CD4-positive, alpha-beta T cell treated with Interleukin-2 at 100 ng/mL for 4 hours (primary cell): ENCODE measurements around the gene SELE.
"Not testable (repeated sequence)": the region's sequence is repeated elsewhere in the genome, so short reads cannot be mapped to it uniquely, and the experiment has no call there.

Source experiments
- DNase-seq: peaks from one replicate; pipeline ENCODE4 v3.0.0-alpha.2; 2020; ENCODE audit warnings: low spot score

Gene SELE

DNA sequence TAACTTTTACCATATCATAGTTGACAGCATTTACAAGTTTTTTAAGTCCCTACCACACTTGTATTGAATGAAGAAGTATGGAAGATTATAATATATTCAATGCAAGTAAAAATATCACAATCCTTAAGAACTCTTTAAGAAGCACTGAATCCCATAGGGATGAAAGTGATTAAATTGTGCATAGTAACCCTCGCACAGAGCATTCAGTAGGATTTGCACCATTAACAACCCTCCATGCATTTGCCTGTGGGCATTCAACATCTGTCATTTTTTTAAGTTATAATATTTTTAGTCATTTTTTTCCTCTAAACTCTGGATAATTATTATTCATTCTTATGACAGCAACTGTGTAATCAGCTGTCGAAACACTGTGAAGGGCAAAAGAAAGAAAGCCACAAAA, 10.1 kb downstream of the SELE start:
- DNase-seq, result no peak

GRCh38 chr1:169722779-169723178, 11.1 kb downstream of the SELE start:
- no peak for DNase-seq

- DNase-seq, result not testable (repeated sequence)
These were observed 18.8 kb downstream of the SELE start for GRCh38 chr1:169715100-169715499.

DNA sequence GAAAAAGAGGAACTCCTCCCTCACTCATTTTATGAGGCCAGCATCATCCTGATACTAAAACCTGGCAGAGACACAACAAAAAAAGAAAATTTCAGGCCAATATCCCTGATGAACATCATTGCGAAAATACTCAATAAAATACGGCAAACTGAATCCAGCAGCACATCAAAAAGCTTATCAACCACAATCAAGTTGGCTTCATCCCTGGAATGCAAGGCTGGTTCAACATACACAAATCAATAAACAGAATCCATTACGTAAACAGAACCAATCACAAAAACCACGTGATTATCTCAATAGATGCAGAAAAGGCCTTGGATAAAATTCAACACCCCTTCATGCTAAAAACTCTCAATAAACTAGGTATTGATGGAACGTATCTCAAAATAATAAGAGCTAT, 20.8 kb downstream of the SELE start:
- not testable (repeated sequence) for DNase-seq

- no peak for DNase-seq
These were observed 21.6 kb downstream of the SELE start for GRCh38 chr1:169712309-169712631.

GRCh38 chr1:169711469-169712308, 22.2 kb downstream of the SELE start, which contains the start of gene SELL:
SELL (minus strand) TSS chr1:169711620; CDS start chr1:169711498, 122 bp downstream.
- peak; percentile 86 for DNase-seq

GRCh38 chr1:169708647-169709046, 25.2 kb downstream of the SELE start:
- DNase-seq, result no peak

GRCh38 chr1:169707912-169708604, 25.8 kb downstream of the SELE start:
- peak; percentile 40 for DNase-seq

DNA sequence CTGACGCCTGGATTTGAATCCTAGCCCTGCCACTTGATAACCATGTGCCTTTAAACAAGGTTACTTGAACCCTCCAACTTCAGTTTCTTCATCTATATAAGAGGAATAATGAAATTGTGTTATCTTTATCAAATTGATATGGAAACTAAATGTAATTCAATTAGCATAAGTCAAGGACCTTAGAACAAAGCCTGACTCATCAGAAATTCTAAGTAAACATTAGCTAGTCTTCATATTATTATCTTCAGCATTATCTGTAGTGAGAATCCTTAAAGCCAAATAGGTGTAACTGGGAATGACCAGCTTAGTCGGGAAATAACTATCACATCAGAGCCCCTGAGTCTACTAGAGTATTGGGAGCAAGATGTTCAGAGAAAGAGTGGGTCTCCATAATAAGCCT, 29.1 kb downstream of the SELE start:
- DNase-seq, result no peak

- DNase-seq, result peak; percentile 53
These were observed 32.4 kb downstream of the SELE start for GRCh38 chr1:169701261-169702005.

DNA sequence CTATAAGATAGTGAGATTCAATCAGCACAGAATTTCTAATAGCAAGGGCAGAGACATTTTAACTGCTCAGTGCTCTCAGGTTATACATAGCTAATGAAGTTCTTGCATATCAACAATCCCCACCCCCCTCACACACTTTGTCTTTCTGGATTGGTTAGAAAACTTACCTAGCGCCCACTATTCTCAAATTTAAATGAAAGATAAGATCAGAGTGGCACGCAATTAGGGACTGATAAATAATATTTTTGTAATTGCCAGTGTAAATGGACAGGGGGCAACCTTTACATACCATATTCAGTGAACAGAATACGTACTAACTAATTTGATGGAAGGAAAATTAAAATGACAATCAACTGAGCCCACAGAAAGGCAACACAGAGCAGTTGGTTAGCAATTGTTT, 34.2 kb downstream of the SELE start:
- DNase-seq, result peak; percentile 30

- no peak for DNase-seq
These were observed 34.9 kb downstream of the SELE start for GRCh38 chr1:169698976-169699375.

- DNase-seq, result no peak
These were observed 36.1 kb downstream of the SELE start for GRCh38 chr1:169697755-169698154.

- DNase-seq, result no peak
These were observed 37.4 kb downstream of the SELE start for GRCh38 chr1:169696273-169697100.

- DNase-seq, result peak; percentile 77
These were observed 39.4 kb downstream of the SELE start for GRCh38 chr1:169694304-169695075.

DNA sequence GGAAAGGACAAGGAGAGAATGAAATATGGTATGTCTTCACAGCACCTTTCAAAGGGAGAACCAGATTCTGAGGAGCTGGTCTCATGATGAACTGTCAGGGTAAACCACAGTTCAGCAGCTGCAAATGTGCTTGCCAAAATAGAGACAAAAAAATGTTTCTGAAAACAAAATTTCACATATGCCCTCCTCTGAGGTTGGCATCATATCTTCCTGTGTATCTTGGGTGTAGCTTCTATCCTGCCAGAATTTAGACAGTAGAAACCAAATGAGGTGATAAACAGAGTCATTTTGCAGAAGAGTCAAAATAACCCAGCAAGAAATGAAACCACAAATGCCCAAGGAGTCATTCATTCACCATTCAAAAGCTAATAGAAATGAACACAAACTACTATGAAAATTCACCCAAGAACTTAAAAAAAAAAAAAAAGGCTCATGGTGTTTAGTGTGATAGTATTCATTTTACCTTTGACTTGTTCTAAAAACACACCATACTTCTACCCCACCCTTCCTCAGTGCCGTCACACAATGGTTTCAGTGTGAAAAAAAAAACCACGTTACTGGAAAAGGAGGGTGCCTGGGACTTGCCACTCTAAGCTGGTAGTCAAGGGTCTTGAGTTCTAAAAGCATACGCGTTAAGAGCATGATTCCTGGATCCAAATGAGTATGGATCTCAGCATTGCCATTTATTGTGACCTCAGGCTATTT, 41.0 kb downstream of the SELE start:
- DNase-seq, result peak; percentile 86

- DNase-seq, result no peak
These were observed 43.4 kb downstream of the SELE start for GRCh38 chr1:169690489-169690888.

- no peak for DNase-seq
These were observed 44.5 kb downstream of the SELE start for GRCh38 chr1:169689395-169689794.

DNA sequence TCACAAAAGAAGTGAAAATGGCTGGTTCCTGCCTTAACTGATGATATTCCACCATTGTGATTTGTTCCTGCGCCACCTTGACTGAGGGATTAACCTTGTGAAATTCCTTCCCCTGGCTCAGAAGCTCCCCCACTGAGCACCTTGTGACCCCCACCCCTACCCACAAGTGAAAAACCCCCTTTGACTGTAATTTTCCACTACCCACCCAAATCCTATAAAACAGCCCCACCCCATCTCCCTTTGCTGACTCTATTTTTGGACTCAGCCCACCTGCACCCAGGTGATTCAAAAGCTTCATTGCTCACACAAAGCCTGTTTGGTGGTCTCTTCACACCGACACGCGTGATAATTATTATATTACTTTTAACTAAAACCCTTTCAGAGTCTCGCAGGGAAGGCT, 45.5 kb downstream of the SELE start:
- DNase-seq, result not testable (repeated sequence)

GRCh38 chr1:169683661-169684060, 50.2 kb downstream of the SELE start:
- no peak for DNase-seq
